ENCODE results near the gene ZNF862.

Gene ZNF862

GRCh38 chr7:149817301-149817771, 20.8 kb upstream of the ZNF862 start:
- WGBS, 2 experiments: 89 to 91% methylated on average over 8 of the region's 8 CpGs
- H3K27ac ChIP-seq (ENCODE audit: insufficient read depth, low read depth, low read length, poor library complexity, severe bottlenecking): no peak overlapping the region
- H3K4me3 ChIP-seq (ENCODE audit: insufficient read depth, low read depth, low read length): no peak overlapping the region
- no peaks in the 10 kb centered on the region for H3K9me3 ChIP-seq (ENCODE audit: control insufficient read depth, low read length)
- H3K36me3 ChIP-seq (ENCODE audit: control insufficient read depth, insufficient read depth, low read length): no peaks in the 10 kb centered on the region
- no peaks in the 10 kb centered on the region for H3K27me3 ChIP-seq (ENCODE audit: control insufficient read depth, insufficient read depth, low read length, poor library complexity, severe bottlenecking)
- peaks cover 20% of the 10 kb centered on the region for H3K4me1 ChIP-seq (ENCODE audit: control insufficient read depth, insufficient read depth, low read length)

- 92% methylated on average over 23 of the region's 23 CpGs for WGBS, 2 experiments
- peaks cover 20% of the 10 kb centered on the region for H3K4me1 ChIP-seq (ENCODE audit: control insufficient read depth, insufficient read depth, low read length)
- H3K36me3 ChIP-seq (ENCODE audit: control insufficient read depth, insufficient read depth, low read length): no peaks in the 10 kb centered on the region
- H3K27me3 ChIP-seq (ENCODE audit: control insufficient read depth, insufficient read depth, low read length, poor library complexity, severe bottlenecking): no peaks in the 10 kb centered on the region
- H3K4me3 ChIP-seq (ENCODE audit: insufficient read depth, low read depth, low read length): no peak overlapping the region
- no peaks in the 10 kb centered on the region for H3K9me3 ChIP-seq (ENCODE audit: control insufficient read depth, low read length)
- H3K27ac ChIP-seq (ENCODE audit: insufficient read depth, low read depth, low read length, poor library complexity, severe bottlenecking): no peak overlapping the region
These were observed 20.2 kb upstream of the ZNF862 start for GRCh38 chr7:149817836-149818535.

- no peaks in the 10 kb centered on the region for H3K36me3 ChIP-seq (ENCODE audit: control insufficient read depth, insufficient read depth, low read length)
- H3K4me1 ChIP-seq (ENCODE audit: control insufficient read depth, insufficient read depth, low read length): peaks cover 16% of the 10 kb centered on the region
- 89% methylated on average over 9 of the region's 9 CpGs for WGBS, 2 experiments
- H3K27ac ChIP-seq (ENCODE audit: insufficient read depth, low read depth, low read length, poor library complexity, severe bottlenecking): no peak overlapping the region
- no peaks in the 10 kb centered on the region for H3K27me3 ChIP-seq (ENCODE audit: control insufficient read depth, insufficient read depth, low read length, poor library complexity, severe bottlenecking)
- no peak overlapping the region for H3K4me3 ChIP-seq (ENCODE audit: insufficient read depth, low read depth, low read length)
- no peaks in the 10 kb centered on the region for H3K9me3 ChIP-seq (ENCODE audit: control insufficient read depth, low read length)
These were observed 19.7 kb upstream of the ZNF862 start for GRCh38 chr7:149818536-149818840.

- Histone ChIP-seq H3K27me3 (ENCODE audit: control insufficient read depth, insufficient read depth, low read length, poor library complexity, severe bottlenecking) (no peaks in the 10 kb centered on the region), H3K4me1 (ENCODE audit: control insufficient read depth, insufficient read depth, low read length) (peaks cover 14% of the 10 kb centered on the region), H3K27ac (ENCODE audit: insufficient read depth, low read depth, low read length, poor library complexity, severe bottlenecking) (no peak overlapping the region), H3K36me3 (ENCODE audit: control insufficient read depth, insufficient read depth, low read length) (no peaks in the 10 kb centered on the region), H3K9me3 (ENCODE audit: control insufficient read depth, low read length) (no peaks in the 10 kb centered on the region), H3K4me3 (ENCODE audit: insufficient read depth, low read depth, low read length) (no peak overlapping the region)
- 90 to 92% methylated on average over 28 of the region's 28 CpGs for WGBS, 2 experiments
These were observed 18.8 kb upstream of the ZNF862 start for GRCh38 chr7:149819141-149819960.

GRCh38 chr7:149819961-149820340, 18.2 kb upstream of the ZNF862 start:
- no peak overlapping the region for H3K27ac ChIP-seq (ENCODE audit: insufficient read depth, low read depth, low read length, poor library complexity, severe bottlenecking)
- no peaks in the 10 kb centered on the region for H3K27me3 ChIP-seq (ENCODE audit: control insufficient read depth, insufficient read depth, low read length, poor library complexity, severe bottlenecking)
- H3K4me1 ChIP-seq (ENCODE audit: control insufficient read depth, insufficient read depth, low read length): peaks cover 12% of the 10 kb centered on the region
- no peak overlapping the region for H3K4me3 ChIP-seq (ENCODE audit: insufficient read depth, low read depth, low read length)
- WGBS, 2 experiments: 91% methylated on average over 7 of the region's 7 CpGs
- no peaks in the 10 kb centered on the region for H3K9me3 ChIP-seq (ENCODE audit: control insufficient read depth, low read length)
- H3K36me3 ChIP-seq (ENCODE audit: control insufficient read depth, insufficient read depth, low read length): no peaks in the 10 kb centered on the region

- 92 to 93% methylated on average over 17 of the region's 17 CpGs for WGBS, 2 experiments
- Histone ChIP-seq H3K9me3 (ENCODE audit: control insufficient read depth, low read length) (no peaks in the 10 kb centered on the region), H3K27ac (ENCODE audit: insufficient read depth, low read depth, low read length, poor library complexity, severe bottlenecking) (no peak overlapping the region)
These were observed 17.5 kb upstream of the ZNF862 start for GRCh38 chr7:149820622-149821190.

GRCh38 chr7:149821191-149822148, 16.7 kb upstream of the ZNF862 start:
- Histone ChIP-seq H3K27me3 (ENCODE audit: control insufficient read depth, insufficient read depth, low read length, poor library complexity, severe bottlenecking) (no peaks in the 10 kb centered on the region), H3K9me3 (ENCODE audit: control insufficient read depth, low read length) (no peaks in the 10 kb centered on the region), H3K36me3 (ENCODE audit: control insufficient read depth, insufficient read depth, low read length) (no peaks in the 10 kb centered on the region), H3K4me3 (ENCODE audit: insufficient read depth, low read depth, low read length) (no peak overlapping the region), H3K4me1 (ENCODE audit: control insufficient read depth, insufficient read depth, low read length) (no peaks in the 10 kb centered on the region), H3K27ac (ENCODE audit: insufficient read depth, low read depth, low read length, poor library complexity, severe bottlenecking) (no peak overlapping the region)
- WGBS, 2 experiments: 91% methylated on average over 30 of the region's 30 CpGs

More at GRCh38 chr7:149820622-149821190, 17.5 kb upstream of the ZNF862 start:
- Histone ChIP-seq H3K4me1 (ENCODE audit: control insufficient read depth, insufficient read depth, low read length) (peaks cover 5% of the 10 kb centered on the region), H3K36me3 (ENCODE audit: control insufficient read depth, insufficient read depth, low read length) (no peaks in the 10 kb centered on the region), H3K4me3 (ENCODE audit: insufficient read depth, low read depth, low read length) (no peak overlapping the region), H3K27me3 (ENCODE audit: control insufficient read depth, insufficient read depth, low read length, poor library complexity, severe bottlenecking) (no peaks in the 10 kb centered on the region)

- no peaks in the 10 kb centered on the region for H3K4me1 ChIP-seq (ENCODE audit: control insufficient read depth, insufficient read depth, low read length)
- H3K9me3 ChIP-seq (ENCODE audit: control insufficient read depth, low read length): no peaks in the 10 kb centered on the region
- H3K27ac ChIP-seq (ENCODE audit: insufficient read depth, low read depth, low read length, poor library complexity, severe bottlenecking): no peak overlapping the region
- no peaks in the 10 kb centered on the region for H3K27me3 ChIP-seq (ENCODE audit: control insufficient read depth, insufficient read depth, low read length, poor library complexity, severe bottlenecking)
- H3K4me3 ChIP-seq (ENCODE audit: insufficient read depth, low read depth, low read length): no peak overlapping the region
- H3K36me3 ChIP-seq (ENCODE audit: control insufficient read depth, insufficient read depth, low read length): no peaks in the 10 kb centered on the region
- 93 to 94% methylated on average over 22 of the region's 22 CpGs for WGBS, 2 experiments
These were observed 15.7 kb upstream of the ZNF862 start for GRCh38 chr7:149822353-149822943.

GRCh38 chr7:149823191-149823630, 15.0 kb upstream of the ZNF862 start:
- WGBS, 2 experiments: 92% methylated on average over 8 of the region's 8 CpGs
- H3K4me1 ChIP-seq (ENCODE audit: control insufficient read depth, insufficient read depth, low read length): no peaks in the 10 kb centered on the region

More at GRCh38 chr7:149823191-149823630, 15.0 kb upstream of the ZNF862 start:
- Histone ChIP-seq H3K27me3 (ENCODE audit: control insufficient read depth, insufficient read depth, low read length, poor library complexity, severe bottlenecking) (no peaks in the 10 kb centered on the region), H3K9me3 (ENCODE audit: control insufficient read depth, low read length) (no peaks in the 10 kb centered on the region), H3K36me3 (ENCODE audit: control insufficient read depth, insufficient read depth, low read length) (no peaks in the 10 kb centered on the region), H3K4me3 (ENCODE audit: insufficient read depth, low read depth, low read length) (no peak overlapping the region), H3K27ac (ENCODE audit: insufficient read depth, low read depth, low read length, poor library complexity, severe bottlenecking) (no peak overlapping the region)

All from ectodermal cell (in vitro differentiated cells).